GM21737 (cell line): Measurements from ENCODE around the gene LDLRAD2.
"Not testable (repeated sequence)": the region's sequence is repeated elsewhere in the genome, so short reads cannot be mapped to it uniquely, and the experiment has no call there.

Experiments used
- ATAC-seq: cut with Tn5 transposase; IDR thresholded peaks from one replicate; pipeline ENCODE4 v1.9.1; 2021; ENCODE audit warnings: mild to moderate bottlenecking, moderate library complexity; ENCODE audit not compliant: unreplicated experiment

The LDLRAD2 gene

GRCh38 chr1:21823206-21823979 lies 11.3 kb downstream of the LDLRAD2 start:
- no peak for ATAC-seq

- ATAC-seq: no peak
Observed at GRCh38 chr1:21823980-21824702, 12.1 kb downstream of the LDLRAD2 start.

GRCh38 chr1:21824926-21825325 lies 12.9 kb downstream of the LDLRAD2 start:
- ATAC-seq: no peak

- ATAC-seq: no peak
Observed at GRCh38 chr1:21825393-21825792, 13.3 kb downstream of the LDLRAD2 start.

GRCh38 chr1:21826694-21827093 lies 14.6 kb downstream of the LDLRAD2 start:
- not testable (repeated sequence) for ATAC-seq

- ATAC-seq: no peak
Observed at GRCh38 chr1:21827141-21827679, 15.1 kb downstream of the LDLRAD2 start.

- ATAC-seq: no peak
Observed at GRCh38 chr1:21828075-21828474, 16.0 kb downstream of the LDLRAD2 start.

GRCh38 chr1:21828506-21829210 lies 16.6 kb downstream of the LDLRAD2 start:
- no peak for ATAC-seq

- ATAC-seq: no peak
Observed at GRCh38 chr1:21829294-21829693, 17.2 kb downstream of the LDLRAD2 start.

- no peak for ATAC-seq
Observed at GRCh38 chr1:21830792-21831453, 18.9 kb downstream of the LDLRAD2 start.

GRCh38 chr1:21831454-21831970 lies 19.4 kb downstream of the LDLRAD2 start:
- no peak for ATAC-seq

GRCh38 chr1:21833392-21833976 lies 21.4 kb downstream of the LDLRAD2 start:
- ATAC-seq: no peak

- no peak for ATAC-seq
Observed at GRCh38 chr1:21834094-21834493, 22.0 kb downstream of the LDLRAD2 start.

- no peak for ATAC-seq
Observed at GRCh38 chr1:21834666-21835065, 22.6 kb downstream of the LDLRAD2 start.

GRCh38 chr1:21836010-21836409 lies 23.9 kb downstream of the LDLRAD2 start:
- no peak for ATAC-seq

GRCh38 chr1:21836729-21837128 lies 24.7 kb downstream of the LDLRAD2 start:
- ATAC-seq: no peak

- no peak for ATAC-seq
Observed at GRCh38 chr1:21837476-21837875, 25.4 kb downstream of the LDLRAD2 start.

- ATAC-seq: no peak
Observed at GRCh38 chr1:21838359-21839157, 26.5 kb downstream of the LDLRAD2 start.

GRCh38 chr1:21839337-21840037 lies 27.4 kb downstream of the LDLRAD2 start:
- ATAC-seq: no peak
